NCI-H748 (cell line): Measurements from ENCODE around the gene P2RX1.
"Not testable (repeated sequence)": the region's sequence is repeated elsewhere in the genome, so short reads cannot be mapped to it uniquely, and the experiment has no call there.

Source experiments
- DNase-seq: peaks from one replicate; lab custom pipeline; 2025; ENCODE audit not compliant: unreplicated experiment; lab: John Stamatoyannopoulos, UW

P2RX1 gene

GRCh38 chr17:3861761-3862681, 54.2 kb downstream of the P2RX1 start:
- DNase-seq, result no peak

GRCh38 chr17:3860939-3861700, 55.1 kb downstream of the P2RX1 start:
- no peak for DNase-seq

- DNase-seq, result no peak
These were observed 56.3 kb downstream of the P2RX1 start for GRCh38 chr17:3859940-3860339.

GRCh38 chr17:3857261-3858105, 58.8 kb downstream of the P2RX1 start:
- no peak for DNase-seq

- DNase-seq, result not testable (repeated sequence)
These were observed 62.1 kb downstream of the P2RX1 start for GRCh38 chr17:3854204-3854603.

- DNase-seq, result no peak
These were observed 63.7 kb downstream of the P2RX1 start for GRCh38 chr17:3852561-3852960.

- no peak for DNase-seq
These were observed 64.7 kb downstream of the P2RX1 start for GRCh38 chr17:3851461-3852100.

- no peak for DNase-seq
These were observed 67.9 kb downstream of the P2RX1 start for GRCh38 chr17:3848229-3848835.

- DNase-seq, result no peak
These were observed 69.0 kb downstream of the P2RX1 start for GRCh38 chr17:3847165-3847670.
